GM23338 (cell line): ENCODE data around the gene KIF25.

Experiments
- CTCF ChIP-seq, 2 experiments: fragments of 200-600 bp in 1 of 2; sonication (generic) in 1 of 2; conservative IDR thresholded peaks; 2 replicates each; pipeline versions ENCODE4 v1.5.1 to v1.6.1; 2016 to 2017; ENCODE audit warnings: antibody characterized with exemption in 2 of 2, low read depth in 2 of 2, mild to moderate bottlenecking in 2 of 2, moderate library complexity in 1 of 2
- POLR2AphosphoS5 ChIP-seq: IDR thresholded peaks from 2 replicates; pipeline ENCODE4 v1.6.1; 2016; ENCODE audit warnings: antibody characterized with exemption, low read depth

GRCh38 chr6:167984876-167985604 is 12.4 kb upstream of the KIF25 start:
- TF ChIP-seq CTCF (conservative IDR thresholded peaks at IDR 0.05; ENCODE audit: low read depth in 2 of 2) (no peak), POLR2AphosphoS5 (no peak)
